ENCODE results near the gene PSORS1C2.

The PSORS1C2 gene

GRCh38 chr6:31140643-31141042 is 1.8 kb upstream of the PSORS1C2 start:
- no peak for DNase-seq (ENCODE audit: low spot score)

- DNase-seq (ENCODE audit: low spot score) = no peak
Observed at GRCh38 chr6:31139599-31139998, 733 bp upstream of the PSORS1C2 start.

DNA sequence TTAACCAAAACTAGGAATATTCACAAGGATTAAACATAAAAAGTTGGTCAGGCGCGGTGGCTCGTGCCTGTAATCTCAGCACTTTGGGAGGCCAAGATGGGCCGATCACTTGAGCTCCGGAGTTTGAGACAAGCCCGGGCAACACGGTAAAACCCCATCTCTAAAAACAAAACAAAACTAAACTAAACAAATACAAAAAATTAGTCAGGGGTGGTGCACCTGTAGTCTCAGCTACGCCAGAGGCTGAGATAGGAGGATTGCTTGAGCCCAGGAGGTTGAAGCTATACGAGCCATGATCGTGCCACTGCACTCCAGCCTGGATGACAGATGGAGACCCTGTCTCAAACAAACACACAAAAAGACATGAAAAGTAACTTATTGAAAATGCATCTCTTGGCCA is 3.2 kb downstream of the PSORS1C2 start:
- no peak for DNase-seq (ENCODE audit: low spot score)

DNA sequence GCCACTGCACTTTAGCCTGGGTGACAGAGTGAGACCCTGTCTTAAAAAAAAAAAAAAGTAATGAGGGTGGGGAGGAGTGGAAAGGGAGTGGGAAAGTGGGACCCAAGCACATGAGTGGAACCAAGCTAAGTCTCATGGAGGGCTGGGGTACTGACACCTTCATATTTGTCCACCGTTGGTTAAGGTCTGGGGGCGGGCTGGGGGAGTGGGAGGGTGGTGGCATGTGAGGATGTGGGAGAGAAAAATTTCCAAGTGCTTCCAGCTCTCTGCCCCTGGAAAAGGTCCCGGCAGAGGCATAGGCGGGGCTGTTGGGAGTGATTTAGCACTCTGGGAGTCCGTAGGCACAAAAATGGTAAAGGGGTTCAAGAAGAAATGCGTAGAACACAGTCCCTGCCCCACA is 6.1 kb downstream of the PSORS1C2 start:
- no peak for DNase-seq (ENCODE audit: low spot score)

DNA sequence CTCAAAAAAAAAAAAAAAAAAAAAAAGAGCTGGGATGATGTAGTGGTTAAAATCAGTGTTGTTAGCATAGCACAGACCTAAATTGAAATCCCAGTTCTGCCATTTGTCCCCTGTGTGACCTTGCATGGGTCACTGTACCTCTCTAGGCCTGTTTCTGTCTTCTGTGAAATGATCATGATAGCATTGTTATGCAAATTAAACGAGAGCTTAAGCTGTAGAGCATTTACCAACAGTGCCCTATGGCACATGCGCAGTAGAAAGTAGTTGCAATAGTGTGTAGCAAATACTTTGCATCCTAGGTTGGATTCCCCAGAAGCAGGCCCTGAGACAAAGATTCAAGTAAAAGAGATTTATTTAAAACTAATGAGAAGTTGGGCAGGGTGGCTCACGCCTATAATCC is 7.3 kb downstream of the PSORS1C2 start:
- no peak for DNase-seq (ENCODE audit: low spot score)

- DNase-seq (ENCODE audit: low spot score) = no peak
Observed at GRCh38 chr6:31130751-31131150, 8.1 kb downstream of the PSORS1C2 start.

DNA sequence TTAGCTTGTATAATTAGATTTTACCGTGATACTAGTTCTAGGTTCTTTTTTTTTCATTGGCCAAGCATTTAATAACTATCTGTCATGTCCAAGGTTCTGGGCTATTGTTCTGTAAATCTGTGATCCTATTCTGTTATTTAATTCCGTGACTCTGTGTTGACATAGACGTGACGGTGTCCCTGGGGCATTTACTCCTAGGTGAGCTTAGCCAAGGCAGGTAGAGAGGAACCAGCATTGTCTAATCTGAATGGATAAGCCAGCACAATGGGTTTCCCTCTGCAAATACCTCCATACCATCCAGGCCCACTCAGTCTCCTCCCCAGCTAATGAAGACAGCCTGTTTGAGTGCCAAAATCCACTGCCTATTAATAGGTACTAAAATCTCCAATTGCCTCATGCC is 9.7 kb downstream of the PSORS1C2 start:
- DNase-seq (ENCODE audit: low spot score) = no peak

GRCh38 chr6:31128093-31128676 is 10.7 kb downstream of the PSORS1C2 start:
- DNase-seq (ENCODE audit: low spot score) = peak; percentile 60

GRCh38 chr6:31126396-31127175 is 12.3 kb downstream of the PSORS1C2 start:
- DNase-seq (ENCODE audit: low spot score) = no peak

GRCh38 chr6:31125586-31126363 is 13.1 kb downstream of the PSORS1C2 start:
- no peak for DNase-seq (ENCODE audit: low spot score)

DNA sequence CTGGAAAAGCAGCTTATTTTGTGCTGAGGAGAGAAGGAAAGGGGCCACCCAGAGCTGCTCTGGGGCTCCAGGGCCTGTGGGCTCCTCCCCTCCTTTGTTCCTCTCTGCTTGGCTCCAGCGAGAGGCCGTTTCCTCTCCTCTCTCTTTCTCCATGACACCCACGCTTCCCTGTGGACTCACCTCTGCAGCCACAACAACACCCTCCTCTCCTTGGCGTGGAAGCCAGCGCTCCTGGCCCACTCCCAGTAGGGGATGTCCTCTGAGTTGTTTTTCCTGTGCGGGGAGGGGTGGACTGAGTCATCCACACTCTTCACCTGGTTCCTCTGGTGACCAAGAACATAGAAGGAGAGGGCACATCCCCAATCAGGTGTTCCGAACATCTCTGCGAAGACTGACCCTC is 13.7 kb downstream of the PSORS1C2 start:
- no peak for DNase-seq (ENCODE audit: low spot score)

DNA sequence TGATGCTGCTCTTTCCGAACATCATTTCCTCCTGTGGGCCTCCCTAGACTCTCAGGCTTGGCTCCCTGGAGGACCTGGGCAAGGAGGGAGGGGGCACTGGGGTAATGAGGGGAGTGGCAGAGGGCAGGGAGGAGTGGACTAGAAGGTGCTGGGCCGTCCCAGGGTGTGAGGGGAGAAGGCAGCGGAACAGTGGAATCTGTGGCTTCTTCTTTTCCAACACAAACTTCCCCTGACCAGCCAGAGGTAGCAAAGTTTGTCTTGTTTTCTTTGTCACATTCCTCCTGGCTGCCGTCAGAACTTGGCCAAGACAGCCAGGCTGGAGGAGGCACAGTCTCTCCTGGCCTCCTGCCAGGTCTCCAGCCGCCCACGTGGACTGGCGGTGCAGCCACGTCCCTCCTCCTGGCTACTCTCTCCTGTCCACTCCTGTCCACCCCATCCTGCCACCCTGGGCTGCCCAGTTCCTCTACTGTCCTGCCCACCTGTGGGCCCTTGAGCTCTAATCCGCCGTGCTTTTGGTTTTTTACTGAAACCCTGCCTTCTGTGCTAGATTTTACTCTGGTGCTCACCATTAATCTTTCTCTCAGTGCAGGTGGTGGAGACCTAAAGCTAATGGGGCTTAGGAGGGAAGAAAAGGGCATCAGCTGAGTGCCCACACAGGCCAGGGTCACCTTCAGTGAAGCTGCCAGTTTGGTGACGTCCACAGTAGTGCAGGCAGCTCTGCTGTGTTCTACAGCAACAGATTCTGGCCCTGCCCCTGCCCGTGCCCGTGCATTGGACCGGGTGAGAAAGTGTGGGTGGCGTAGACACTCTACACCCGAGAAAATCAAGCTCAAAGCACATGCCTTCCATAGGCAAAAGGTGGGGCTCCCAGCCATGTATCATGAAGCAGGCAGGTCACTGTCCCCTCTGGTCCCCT is 15.8 kb downstream of the PSORS1C2 start:
- no peak for DNase-seq (ENCODE audit: low spot score)

DNA sequence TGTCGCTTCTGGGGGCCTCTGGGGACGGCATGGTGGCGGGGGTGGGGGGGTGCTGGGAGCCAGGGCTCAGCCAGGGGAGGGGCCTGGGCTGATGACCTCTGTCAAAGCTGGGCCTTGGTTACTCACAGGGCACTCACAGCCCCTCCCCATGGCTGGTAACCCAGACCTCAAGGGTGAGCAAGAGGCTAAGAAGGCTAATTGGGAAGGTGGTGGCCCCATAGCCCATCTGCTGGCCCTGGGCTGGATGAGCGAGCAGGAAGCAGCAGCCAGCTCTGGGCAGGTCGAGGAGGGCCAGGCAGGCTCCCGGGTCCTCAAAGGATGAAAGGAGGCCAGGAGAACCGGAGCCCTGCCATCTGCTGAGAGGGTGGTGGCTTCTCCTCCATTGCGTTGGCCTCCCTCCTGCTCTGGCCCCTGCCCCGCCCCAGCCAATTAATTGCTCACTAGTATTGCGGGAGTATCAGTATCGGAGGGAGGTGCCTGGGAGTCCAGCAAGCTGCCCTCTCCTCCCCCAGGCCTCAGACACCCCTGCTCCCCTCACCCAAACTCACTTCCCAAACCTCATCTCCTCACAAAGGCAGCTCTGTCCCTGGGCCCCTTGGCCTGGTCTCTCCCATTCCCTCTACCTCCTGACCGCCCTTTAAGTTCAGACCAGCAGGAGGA is 17.6 kb downstream of the PSORS1C2 start:
- no peak for DNase-seq (ENCODE audit: low spot score)

DNA sequence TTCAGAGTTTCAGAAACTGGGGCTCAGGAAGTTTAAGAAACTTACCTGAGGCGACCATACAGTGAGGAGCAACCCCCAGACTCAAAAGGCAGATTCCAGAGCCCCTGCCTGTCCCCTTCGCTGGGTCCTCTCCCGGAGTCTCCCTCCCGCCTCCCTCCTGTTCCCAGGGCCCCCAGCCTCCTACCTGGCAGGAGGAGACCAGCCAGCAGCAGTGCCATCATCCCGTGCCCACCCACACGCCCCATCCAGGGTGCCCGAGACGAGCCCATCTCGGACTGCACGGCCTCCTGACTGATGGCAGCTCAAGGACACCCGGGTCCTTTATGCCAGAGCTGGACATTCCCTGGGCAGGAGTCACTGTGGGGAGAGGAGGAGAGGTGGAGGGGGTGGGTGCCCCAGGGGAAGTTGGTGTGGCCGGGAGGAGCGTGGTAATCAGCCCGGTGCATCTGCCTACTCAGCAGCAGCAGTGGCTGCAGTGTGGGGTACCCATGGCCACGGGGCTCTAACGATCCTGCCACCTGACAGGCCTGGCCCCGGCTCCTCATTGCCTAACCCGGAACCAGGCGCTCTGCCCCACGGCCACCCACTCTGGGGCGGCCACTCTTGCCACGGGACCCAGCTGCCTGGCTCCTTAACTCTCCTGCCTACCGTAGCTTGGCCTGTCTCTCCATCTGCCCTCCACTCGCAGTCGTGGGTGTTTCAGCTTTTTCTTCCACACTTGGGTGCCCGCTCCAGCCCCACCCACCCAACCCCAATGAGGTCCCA is 18.5 kb downstream of the PSORS1C2 start, which contains the start of gene CDSN:
Gene CDSN, minus strand, starts transcription at position 296 of the 765 bp plus-strand sequence. Its CDS starts 27 bp downstream, at position 269.
- no peak for DNase-seq (ENCODE audit: low spot score)

- DNase-seq (ENCODE audit: low spot score) = no peak
Observed at GRCh38 chr6:31118178-31118577, 20.7 kb downstream of the PSORS1C2 start.

- no peak for DNase-seq (ENCODE audit: low spot score)
Observed at GRCh38 chr6:31116661-31117385, 22.0 kb downstream of the PSORS1C2 start.

DNA sequence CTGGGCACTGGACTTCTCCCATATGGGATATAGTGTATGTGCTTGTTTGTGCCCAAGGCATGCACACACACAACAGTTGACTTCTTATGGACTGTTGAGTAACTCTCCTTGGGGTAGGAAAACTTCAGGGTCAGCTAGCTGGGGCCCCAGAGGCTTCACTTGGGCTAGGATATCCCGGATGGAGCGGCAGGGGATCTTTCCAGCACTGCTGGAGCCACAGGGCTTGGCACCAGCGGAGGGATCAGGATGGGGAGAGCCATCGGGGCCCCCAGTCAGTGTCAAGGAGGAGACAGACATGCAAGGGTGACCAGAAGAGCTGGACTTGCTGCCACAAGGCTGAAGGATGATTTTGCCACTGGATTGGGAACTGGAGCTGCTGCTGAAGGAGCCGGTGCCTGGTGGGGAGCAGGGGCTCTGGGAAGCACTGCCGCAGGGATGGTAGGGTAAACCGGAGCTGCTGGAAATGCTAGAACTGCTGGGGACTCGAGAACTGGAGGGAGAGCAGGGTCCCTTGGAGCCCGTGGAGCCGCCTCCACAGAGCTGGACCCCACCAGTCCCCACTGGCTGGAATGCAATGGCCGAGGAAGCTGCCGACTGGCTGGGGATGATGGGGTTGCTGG is 22.8 kb downstream of the PSORS1C2 start:
- DNase-seq (ENCODE audit: low spot score) = no peak

DNA sequence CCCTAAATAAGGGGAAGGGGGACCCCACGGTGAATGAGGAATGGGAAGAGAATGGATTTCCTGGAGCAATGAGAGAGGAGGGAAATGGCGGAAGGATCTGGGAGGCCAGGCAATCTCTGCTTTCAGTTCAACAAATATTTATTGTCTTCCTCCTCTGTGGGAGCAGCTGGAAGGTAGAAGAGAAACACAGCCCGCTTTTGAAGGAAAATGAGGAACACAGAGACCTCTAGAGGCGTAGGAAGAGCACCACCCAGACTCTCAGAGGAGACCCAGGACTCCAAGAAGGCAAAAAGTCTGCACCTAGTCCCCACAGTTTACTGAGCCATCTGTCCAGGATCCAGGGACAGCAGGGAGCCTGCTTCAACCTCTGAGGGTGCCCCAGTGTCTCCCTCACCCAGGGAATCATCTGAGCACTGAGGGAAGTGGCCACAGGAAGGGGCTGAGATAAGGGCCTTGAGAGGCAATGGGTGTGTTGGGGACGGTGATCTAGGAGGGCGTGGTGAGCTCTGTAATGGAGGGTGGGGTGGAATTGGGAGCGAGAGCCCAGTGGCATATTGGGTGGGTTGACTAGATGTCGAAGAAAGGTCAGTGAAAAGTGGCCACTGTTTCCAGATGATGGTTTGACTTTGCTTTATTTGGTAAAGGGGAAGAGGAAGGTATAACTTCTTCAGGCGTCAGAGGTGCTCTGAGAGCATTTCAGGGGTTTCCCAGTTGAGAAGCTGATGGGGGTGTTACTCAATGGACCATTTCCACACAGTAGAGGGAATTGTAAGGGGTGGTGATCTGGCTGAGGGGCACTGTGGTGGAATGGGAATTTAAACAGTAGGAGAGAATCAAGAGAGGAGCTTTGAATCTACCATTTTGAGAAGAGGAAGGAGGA is 23.7 kb downstream of the PSORS1C2 start:
- no peak for DNase-seq (ENCODE audit: low spot score)

DNA sequence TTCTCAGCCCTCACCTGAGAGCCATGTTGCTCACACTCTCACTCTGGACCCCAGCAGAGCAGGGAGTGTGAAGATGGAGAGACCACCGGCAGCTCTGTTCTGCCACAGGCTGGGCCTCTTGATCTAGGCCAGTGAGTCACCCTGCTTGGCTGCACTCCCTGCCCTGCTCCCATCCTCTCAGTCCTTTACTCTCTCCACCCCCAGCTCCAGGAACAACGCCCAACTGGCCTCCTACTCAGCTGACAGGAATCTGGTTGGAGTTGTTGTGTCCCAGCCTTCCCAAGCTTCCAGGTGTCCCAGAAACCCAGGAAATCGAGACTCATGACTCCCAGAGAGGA is 24.4 kb downstream of the PSORS1C2 start, which contains the start of gene PSORS1C1:
Gene PSORS1C1, plus strand, starts transcription at position 260 of the 338 bp plus-strand sequence. CDS start 14,833 bp downstream, outside the sequence.
- DNase-seq (ENCODE audit: low spot score) = no peak
